GM18505 (cell line): ENCODE measurements around the gene DCD.

Source experiments
- ATAC-seq: cut with Tn5 transposase; IDR thresholded peaks from one replicate; pipeline ENCODE4 v1.9.1; 2021; ENCODE audit not compliant: unreplicated experiment
- POLR2A ChIP-seq: IDR thresholded peaks from 4 replicates; pipeline ENCODE4 v1.6.1; 2011; ENCODE audit warnings: borderline replicate concordance; ENCODE audit not compliant: insufficient read depth, insufficient read length; ENCODE audit errors: extremely low read depth

DCD gene

GRCh38 chr12:54608156-54608555 lies 40.0 kb downstream of the DCD start:
- ATAC-seq: no peak
- no peak for TF ChIP-seq POLR2A

- ATAC-seq: no peak
- no peak for TF ChIP-seq POLR2A
Measured at GRCh38 chr12:54606556-54606955, 41.6 kb downstream of the DCD start.

- no peak for ATAC-seq
- no peak for TF ChIP-seq POLR2A
Measured at GRCh38 chr12:54605138-54605970, 42.8 kb downstream of the DCD start.

- TF ChIP-seq POLR2A: no peak
- no peak for ATAC-seq
Measured at GRCh38 chr12:54604436-54604835, 43.7 kb downstream of the DCD start.

- TF ChIP-seq POLR2A: no peak
- no peak for ATAC-seq
Measured at GRCh38 chr12:54603872-54604271, 44.3 kb downstream of the DCD start.

- TF ChIP-seq POLR2A: no peak
- ATAC-seq: peak; percentile 84
Measured at GRCh38 chr12:54603173-54603814, 44.9 kb downstream of the DCD start.

GRCh38 chr12:54602661-54603060 lies 45.5 kb downstream of the DCD start:
- no peak for TF ChIP-seq POLR2A
- ATAC-seq: no peak

- ATAC-seq: no peak
- no peak for TF ChIP-seq POLR2A
Measured at GRCh38 chr12:54601841-54602240, 46.3 kb downstream of the DCD start.

- ATAC-seq: no peak
- TF ChIP-seq POLR2A: no peak
Measured at GRCh38 chr12:54598970-54599369, 49.2 kb downstream of the DCD start.

GRCh38 chr12:54596526-54596946 lies 51.6 kb downstream of the DCD start:
- no peak for ATAC-seq
- TF ChIP-seq POLR2A: no peak

- ATAC-seq: no peak
Measured at GRCh38 chr12:54595471-54595870, 52.7 kb downstream of the DCD start.

More at GRCh38 chr12:54595471-54595870, 52.7 kb downstream of the DCD start:
- TF ChIP-seq POLR2A: no peak
